ENCODE results near the gene CEPT1.

Gene CEPT1

DNA sequence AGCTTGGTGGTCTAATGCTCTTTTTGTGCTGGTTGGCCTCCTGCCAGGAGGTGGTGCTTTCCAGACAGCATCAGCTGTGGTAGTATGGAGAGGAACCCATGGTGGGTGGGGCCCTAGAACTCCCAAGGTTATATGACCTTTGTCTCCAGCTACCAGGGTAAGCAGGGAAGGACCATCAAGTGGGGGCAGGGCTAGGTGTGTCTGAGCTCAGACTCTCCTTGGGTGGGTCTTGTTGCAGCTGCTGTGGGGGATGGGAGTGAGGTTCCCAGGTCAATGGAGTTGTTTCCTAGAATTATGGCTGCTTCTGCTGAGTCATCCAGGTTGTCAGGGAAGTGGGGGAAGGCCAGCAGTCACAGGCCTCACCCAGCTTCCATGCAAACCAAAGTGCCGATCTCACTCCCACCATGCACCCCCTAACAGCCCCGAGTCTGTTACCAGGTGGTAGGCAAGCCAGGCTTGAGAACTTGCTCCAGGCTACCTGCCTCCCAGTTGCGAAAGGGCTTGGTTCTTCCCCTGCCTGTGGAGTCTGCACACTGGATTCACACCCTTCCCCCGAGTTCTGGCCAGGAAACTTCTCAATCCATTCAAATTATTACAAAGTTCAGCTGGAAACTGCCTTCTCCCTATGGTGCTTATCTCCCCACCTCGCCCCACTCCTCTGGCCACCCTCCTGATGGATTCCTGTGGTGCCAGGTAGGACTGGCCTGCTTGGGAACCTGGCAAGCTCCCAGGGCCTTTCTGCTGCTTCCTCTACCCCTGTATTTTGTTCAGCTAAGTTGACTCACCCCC is 38.0 kb upstream of the CEPT1 start:
- Histone ChIP-seq H4K20me1 (ENCODE audit: insufficient read depth, low read length) (no peaks in the 10 kb centered on the region), H3K4me3 (ENCODE audit: low read length) (no peak overlapping the region), H3K9ac (ENCODE audit: low read length) (no peak overlapping the region), H2AFZ (ENCODE audit: low read depth, low read length) (no peak overlapping the region), H3K4me1 (ENCODE audit: low read length) (no peaks in the 10 kb centered on the region), H3K36me3 (replicated peaks; ENCODE audit: low read depth, low read length) (no peaks in the 10 kb centered on the region), H3K4me2 (ENCODE audit: low read length) (no peak overlapping the region), H3K27me3 (ENCODE audit: low read depth, low read length) (no peaks in the 10 kb centered on the region), H3K27ac (ENCODE audit: low read length) (no peak overlapping the region), H3K9me3 (ENCODE audit: insufficient read depth, low read length) (no peaks in the 10 kb centered on the region), H3K79me2 (ENCODE audit: low read length) (no peaks in the 10 kb centered on the region)
- TF ChIP-seq, protein P1, sequence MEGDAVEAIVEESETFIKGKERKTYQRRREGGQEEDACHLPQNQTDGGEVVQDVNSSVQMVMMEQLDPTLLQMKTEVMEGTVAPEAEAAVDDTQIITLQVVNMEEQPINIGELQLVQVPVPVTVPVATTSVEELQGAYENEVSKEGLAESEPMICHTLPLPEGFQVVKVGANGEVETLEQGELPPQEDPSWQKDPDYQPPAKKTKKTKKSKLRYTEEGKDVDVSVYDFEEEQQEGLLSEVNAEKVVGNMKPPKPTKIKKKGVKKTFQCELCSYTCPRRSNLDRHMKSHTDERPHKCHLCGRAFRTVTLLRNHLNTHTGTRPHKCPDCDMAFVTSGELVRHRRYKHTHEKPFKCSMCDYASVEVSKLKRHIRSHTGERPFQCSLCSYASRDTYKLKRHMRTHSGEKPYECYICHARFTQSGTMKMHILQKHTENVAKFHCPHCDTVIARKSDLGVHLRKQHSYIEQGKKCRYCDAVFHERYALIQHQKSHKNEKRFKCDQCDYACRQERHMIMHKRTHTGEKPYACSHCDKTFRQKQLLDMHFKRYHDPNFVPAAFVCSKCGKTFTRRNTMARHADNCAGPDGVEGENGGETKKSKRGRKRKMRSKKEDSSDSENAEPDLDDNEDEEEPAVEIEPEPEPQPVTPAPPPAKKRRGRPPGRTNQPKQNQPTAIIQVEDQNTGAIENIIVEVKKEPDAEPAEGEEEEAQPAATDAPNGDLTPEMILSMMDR (IDR thresholded peaks at IDR 0.05; ENCODE audit: low read depth, low read length), result no peak
- TF ChIP-seq EZH2phosphoT487 (IDR thresholded peaks at IDR 0.05; ENCODE audit: low read depth), result no peak

DNA sequence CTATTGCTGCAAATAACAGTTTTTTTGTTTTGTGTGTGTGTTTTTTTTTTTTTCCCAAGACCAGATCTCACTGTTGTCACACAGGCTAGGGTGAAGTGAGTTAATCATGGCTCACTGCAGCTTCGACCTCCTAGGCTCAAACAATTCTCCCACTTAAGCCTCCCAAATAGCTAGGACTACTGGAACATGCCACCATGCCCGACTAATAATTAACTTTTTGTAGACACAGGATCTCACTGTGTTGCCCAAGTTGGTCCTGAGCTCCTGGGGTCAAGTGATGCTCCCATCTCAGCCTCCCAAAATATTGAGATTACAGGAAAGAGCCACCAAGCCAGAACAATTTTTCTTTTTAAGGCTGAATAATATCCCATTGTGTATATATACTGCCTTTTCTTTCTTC is 35.0 kb upstream of the CEPT1 start:
- no peak for TF ChIP-seq EZH2phosphoT487 (IDR thresholded peaks at IDR 0.05; ENCODE audit: low read depth)
- TF ChIP-seq, protein P1 (IDR thresholded peaks at IDR 0.05; ENCODE audit: low read depth, low read length), result no peak
- H3K9ac ChIP-seq (ENCODE audit: low read length), result no peak overlapping the region
- no peak overlapping the region for H2AFZ ChIP-seq (ENCODE audit: low read depth, low read length)
- no peaks in the 10 kb centered on the region for H3K79me2 ChIP-seq (ENCODE audit: low read length)
- no peaks in the 10 kb centered on the region for H3K27me3 ChIP-seq (ENCODE audit: low read depth, low read length)
- H3K4me3 ChIP-seq (ENCODE audit: low read length), result no peak overlapping the region
- H3K27ac ChIP-seq (ENCODE audit: low read length), result no peak overlapping the region
- peaks cover 11% of the 10 kb centered on the region; the same call in 1 of the 2 replicates for H3K9me3 ChIP-seq (ENCODE audit: insufficient read depth, low read length)
- H3K4me1 ChIP-seq (ENCODE audit: low read length), result peaks cover under 1% of the 10 kb centered on the region
- H4K20me1 ChIP-seq (ENCODE audit: insufficient read depth, low read length), result no peaks in the 10 kb centered on the region
- no peak overlapping the region for H3K4me2 ChIP-seq (ENCODE audit: low read length)
- peaks cover 13% of the 10 kb centered on the region for H3K36me3 ChIP-seq (replicated peaks; ENCODE audit: low read depth, low read length)

DNA sequence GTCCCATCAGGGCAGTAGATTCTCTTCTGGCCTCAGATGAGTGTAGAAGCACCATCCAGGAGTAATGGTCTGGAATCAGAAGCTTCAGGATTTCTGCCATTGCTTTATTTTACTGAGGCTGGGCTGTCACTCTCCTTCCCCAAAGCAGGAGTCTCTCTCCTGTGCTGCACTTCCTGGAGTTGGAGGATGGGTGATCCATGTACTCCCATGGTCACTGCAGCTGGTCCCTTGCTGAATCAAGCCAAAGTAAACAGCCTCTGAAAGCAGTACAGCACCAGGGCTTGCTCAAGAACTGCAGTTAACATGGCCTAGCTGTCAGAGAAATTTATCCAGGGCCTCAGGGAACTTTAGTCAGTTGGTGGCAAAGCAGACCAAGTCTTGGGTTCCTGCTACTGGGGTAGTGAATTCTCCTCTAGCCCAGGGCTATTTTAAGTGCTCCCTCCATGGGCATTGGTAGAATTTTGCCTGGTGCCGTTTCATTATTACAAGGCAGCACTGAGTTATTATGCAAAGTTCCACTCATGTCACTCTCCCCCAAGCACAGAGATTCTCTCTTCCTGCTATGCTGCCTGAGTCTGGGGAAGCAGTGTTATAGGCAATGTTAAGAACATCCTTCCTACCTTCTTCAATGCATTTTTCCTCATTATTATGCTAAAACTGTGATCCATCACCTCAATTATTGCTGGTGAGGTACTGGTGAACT is 29.7 kb upstream of the CEPT1 start:
- Histone ChIP-seq H3K9me3 (ENCODE audit: insufficient read depth, low read length) (peaks cover 11% of the 10 kb centered on the region; the same call in 1 of the 2 replicates), H3K4me2 (ENCODE audit: low read length) (peak overlapping the region; percentile 20), H3K27me3 (ENCODE audit: low read depth, low read length) (no peaks in the 10 kb centered on the region), H3K79me2 (ENCODE audit: low read length) (no peaks in the 10 kb centered on the region), H2AFZ (ENCODE audit: low read depth, low read length) (no peak overlapping the region), H3K4me1 (ENCODE audit: low read length) (peaks cover 11% of the 10 kb centered on the region), H4K20me1 (ENCODE audit: insufficient read depth, low read length) (no peaks in the 10 kb centered on the region), H3K4me3 (ENCODE audit: low read length) (no peak overlapping the region), H3K36me3 (replicated peaks; ENCODE audit: low read depth, low read length) (peaks cover 20% of the 10 kb centered on the region), H3K9ac (ENCODE audit: low read length) (peak overlapping the region; percentile 22; the same call in 1 of the 2 replicates), H3K27ac (ENCODE audit: low read length) (peak overlapping the region; percentile 40)
- TF ChIP-seq, protein P1 (IDR thresholded peaks at IDR 0.05; ENCODE audit: low read depth, low read length), result no peak
- no peak for TF ChIP-seq EZH2phosphoT487 (IDR thresholded peaks at IDR 0.05; ENCODE audit: low read depth)

DNA sequence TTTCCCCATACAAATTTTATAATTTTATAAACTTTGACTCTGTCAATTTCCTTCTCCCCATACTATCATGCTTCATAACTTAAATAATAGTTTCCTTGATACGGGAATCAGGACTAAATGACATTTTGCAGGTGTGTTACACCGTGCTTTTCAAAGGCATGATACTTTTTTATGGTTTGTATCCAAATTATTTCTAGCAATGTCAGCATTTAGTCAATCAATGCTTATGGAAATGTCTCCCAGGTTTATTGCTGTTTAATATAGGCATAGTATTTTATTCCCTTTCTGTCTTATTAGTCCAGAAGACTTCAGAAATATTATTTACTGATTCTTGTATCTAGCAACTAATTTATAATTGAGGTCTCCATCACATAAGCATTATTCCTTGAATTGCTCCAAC is 23.5 kb upstream of the CEPT1 start:
- H2AFZ ChIP-seq (ENCODE audit: low read depth, low read length), result no peak overlapping the region
- H3K36me3 ChIP-seq (replicated peaks; ENCODE audit: low read depth, low read length), result peaks cover 32% of the 10 kb centered on the region
- H3K27ac ChIP-seq (ENCODE audit: low read length), result no peak overlapping the region
- no peaks in the 10 kb centered on the region for H4K20me1 ChIP-seq (ENCODE audit: insufficient read depth, low read length)
- TF ChIP-seq EZH2phosphoT487 (IDR thresholded peaks at IDR 0.05; ENCODE audit: low read depth), result no peak
- TF ChIP-seq, protein P1 (IDR thresholded peaks at IDR 0.05; ENCODE audit: low read depth, low read length), result no peak
- H3K27me3 ChIP-seq (ENCODE audit: low read depth, low read length), result no peaks in the 10 kb centered on the region
- no peak overlapping the region for H3K4me2 ChIP-seq (ENCODE audit: low read length)
- H3K79me2 ChIP-seq (ENCODE audit: low read length), result no peaks in the 10 kb centered on the region
- H3K4me1 ChIP-seq (ENCODE audit: low read length), result no peaks in the 10 kb centered on the region
- no peak overlapping the region for H3K9ac ChIP-seq (ENCODE audit: low read length)
- no peaks in the 10 kb centered on the region for H3K9me3 ChIP-seq (ENCODE audit: insufficient read depth, low read length)
- H3K4me3 ChIP-seq (ENCODE audit: low read length), result no peak overlapping the region
